T-helper 2 cell treated with Interferon-gamma antibody and Interleukin-4, amounts not matched to agents 5 μg/mL and 100 μg/mL, for 36 hours (primary cell): Measurements from ENCODE around the gene SRGAP2B.
"Not testable (repeated sequence)": the region's sequence is repeated elsewhere in the genome, so short reads cannot be mapped to it uniquely, and the experiment has no call there.

Experiments
- DNase-seq: peaks from one replicate; pipeline ENCODE4 v3.0.0; 2021; ENCODE audit warnings: low spot score
- H3K27ac Mint-ChIP-seq: one replicate; pipeline ENCODE4 v1.8.0; 2021; ENCODE audit warnings: mild to moderate bottlenecking, mixed read lengths
- H3K27me3 Mint-ChIP-seq: one replicate; pipeline ENCODE4 v1.8.0; 2021; ENCODE audit warnings: low read depth, mixed read lengths
- H3K36me3 Mint-ChIP-seq: one replicate; pipeline ENCODE4 v1.8.0; 2021; ENCODE audit warnings: low read depth, mixed read lengths
- H3K4me1 Mint-ChIP-seq: one replicate; pipeline ENCODE4 v1.8.0; 2021; ENCODE audit warnings: low read depth, mixed read lengths
- H3K4me3 Mint-ChIP-seq: one replicate; pipeline ENCODE4 v1.8.0; 2022; ENCODE audit warnings: mild to moderate bottlenecking, moderate library complexity, mixed read lengths
- H3K9me3 Mint-ChIP-seq: one replicate; pipeline ENCODE4 v1.8.0; 2021; ENCODE audit warnings: mixed read lengths

Gene SRGAP2B

DNA sequence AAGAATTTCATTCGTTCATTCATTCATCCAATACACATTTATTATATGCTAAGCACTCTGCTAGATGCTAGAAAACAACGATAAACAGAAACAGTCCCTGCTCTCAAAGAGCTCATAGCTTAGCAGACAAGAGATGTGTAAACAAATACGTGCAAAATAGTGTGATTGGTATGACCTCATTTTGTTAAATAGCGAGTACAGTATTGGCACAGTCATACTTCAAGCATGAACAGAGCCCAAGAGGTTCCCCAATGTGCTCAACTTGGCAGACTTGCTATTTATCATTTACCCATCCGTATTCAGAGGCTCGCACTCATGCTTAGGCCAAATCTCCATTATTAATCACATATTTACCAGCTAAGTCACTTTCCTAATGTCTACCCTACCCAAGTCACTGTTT is 23.6 kb downstream of the SRGAP2B start:
- H3K9me3 Mint-ChIP-seq, H3K27ac Mint-ChIP-seq, DNase-seq, H3K36me3 Mint-ChIP-seq, H3K4me1 Mint-ChIP-seq, H3K4me3 Mint-ChIP-seq, H3K27me3 Mint-ChIP-seq: not testable (repeated sequence)

DNA sequence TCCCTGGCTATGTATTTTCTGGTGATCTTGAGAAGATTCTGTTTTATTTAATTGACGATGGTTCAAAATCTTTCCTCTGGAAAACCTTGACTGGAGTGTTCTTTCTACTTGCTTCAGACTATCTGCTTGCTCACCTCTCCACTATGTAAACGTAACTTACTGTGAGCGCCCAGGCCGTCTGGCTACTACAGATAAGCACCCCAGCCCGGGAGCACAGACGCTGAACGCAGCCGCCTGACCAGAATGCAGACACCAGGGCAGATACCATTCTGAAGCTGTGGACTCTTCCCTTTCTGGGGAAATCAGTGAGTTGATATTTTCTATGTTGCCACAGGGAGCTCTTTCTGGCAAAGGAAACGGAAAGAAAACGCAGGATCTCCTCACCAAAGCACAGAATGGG is 28.6 kb downstream of the SRGAP2B start:
- H3K9me3 Mint-ChIP-seq, H3K27me3 Mint-ChIP-seq, H3K4me1 Mint-ChIP-seq, DNase-seq, H3K36me3 Mint-ChIP-seq, H3K4me3 Mint-ChIP-seq, H3K27ac Mint-ChIP-seq: not testable (repeated sequence)

DNA sequence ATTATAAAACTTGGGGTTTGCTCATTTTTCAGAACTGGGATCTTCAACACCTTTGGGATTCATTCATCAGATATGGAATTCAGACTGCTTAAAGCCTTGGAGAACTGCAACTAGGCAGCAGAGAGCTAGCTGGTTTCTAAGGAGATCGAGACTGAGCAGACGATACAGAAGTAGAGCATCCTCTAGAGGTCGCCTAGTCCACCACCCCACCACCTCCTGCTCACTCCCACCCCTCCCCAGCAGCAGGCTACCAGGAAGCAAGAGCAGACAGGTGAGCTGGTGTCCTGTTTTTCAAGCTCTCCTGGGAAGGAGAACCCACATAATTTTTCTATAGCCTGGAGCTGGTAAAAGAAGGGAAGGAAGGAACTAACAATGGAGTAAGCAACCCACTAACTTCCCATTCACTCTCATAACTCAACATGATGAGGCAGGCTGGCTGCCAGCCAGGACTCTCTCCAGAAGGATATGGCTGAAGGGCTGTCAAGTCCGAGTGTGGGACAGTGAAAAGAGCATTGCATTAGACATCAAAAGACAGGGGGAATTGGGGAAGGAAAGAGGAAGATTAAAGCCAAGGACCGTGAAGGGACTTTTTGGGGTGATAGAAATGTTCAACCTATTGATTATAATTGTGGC is 29.8 kb downstream of the SRGAP2B start:
- H3K36me3 Mint-ChIP-seq, H3K4me3 Mint-ChIP-seq, H3K27ac Mint-ChIP-seq, DNase-seq, H3K4me1 Mint-ChIP-seq, H3K27me3 Mint-ChIP-seq, H3K9me3 Mint-ChIP-seq: not testable (repeated sequence)

DNA sequence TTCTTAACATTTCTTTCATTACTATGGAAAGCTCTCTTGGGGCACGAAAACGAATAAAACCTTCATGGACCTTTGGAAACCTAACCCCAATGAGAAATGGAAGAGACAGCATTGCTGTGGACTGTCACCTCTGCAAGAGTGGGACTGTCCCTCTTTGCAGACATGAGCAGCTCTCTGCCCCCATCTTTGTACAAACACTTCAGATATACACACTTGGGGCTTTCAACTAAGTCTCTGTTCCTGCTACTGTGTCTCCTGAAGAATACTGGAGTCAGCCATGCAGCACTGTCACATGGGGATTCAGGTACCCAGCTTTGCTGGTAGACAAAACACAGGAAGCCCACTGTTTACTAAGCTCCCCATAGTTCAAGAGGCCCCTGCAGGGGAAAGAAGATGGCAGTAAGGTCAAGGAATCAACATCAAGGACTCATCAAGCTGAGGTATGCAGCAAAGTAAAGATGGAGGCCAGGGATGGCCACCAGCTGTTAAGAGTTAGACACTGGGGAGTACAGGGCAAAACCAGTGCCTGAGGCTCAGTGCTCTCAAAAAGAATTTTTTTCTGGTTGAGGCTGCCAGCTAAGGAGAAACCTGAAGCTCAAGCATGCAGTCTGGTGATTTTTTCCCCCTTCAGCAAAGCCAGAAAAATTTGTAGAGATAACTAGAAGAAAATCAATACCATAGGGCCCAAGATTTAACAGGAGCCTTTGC is 31.0 kb downstream of the SRGAP2B start:
- DNase-seq, H3K4me3 Mint-ChIP-seq, H3K9me3 Mint-ChIP-seq: not testable (repeated sequence)

DNA sequence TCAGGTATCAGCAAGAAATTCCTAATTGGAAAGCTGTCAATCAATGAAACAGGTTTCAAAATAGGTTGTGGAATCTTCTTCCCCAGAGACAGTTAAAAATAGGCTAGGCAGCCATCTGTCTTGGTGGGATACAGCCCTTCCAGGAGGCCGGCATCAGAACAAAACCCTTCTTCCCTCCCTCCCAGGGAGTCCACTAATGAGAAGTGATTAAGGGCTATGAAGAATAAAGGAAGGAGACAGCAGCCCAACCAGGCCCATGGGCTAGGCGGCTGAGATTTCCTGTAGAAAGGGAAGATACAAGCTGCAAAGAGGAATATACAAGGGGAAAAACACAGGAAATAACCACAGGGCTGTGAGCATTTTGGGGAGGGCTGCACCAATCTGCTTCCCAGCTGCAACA is 31.8 kb downstream of the SRGAP2B start:
- not testable (repeated sequence) for DNase-seq, H3K36me3 Mint-ChIP-seq, H3K4me3 Mint-ChIP-seq, H3K27ac Mint-ChIP-seq, H3K27me3 Mint-ChIP-seq, H3K4me1 Mint-ChIP-seq, H3K9me3 Mint-ChIP-seq

More for the DNA sequence above, 31.0 kb downstream of the SRGAP2B start:
- H3K27ac Mint-ChIP-seq, H3K27me3 Mint-ChIP-seq, H3K36me3 Mint-ChIP-seq, H3K4me1 Mint-ChIP-seq: not testable (repeated sequence)

DNA sequence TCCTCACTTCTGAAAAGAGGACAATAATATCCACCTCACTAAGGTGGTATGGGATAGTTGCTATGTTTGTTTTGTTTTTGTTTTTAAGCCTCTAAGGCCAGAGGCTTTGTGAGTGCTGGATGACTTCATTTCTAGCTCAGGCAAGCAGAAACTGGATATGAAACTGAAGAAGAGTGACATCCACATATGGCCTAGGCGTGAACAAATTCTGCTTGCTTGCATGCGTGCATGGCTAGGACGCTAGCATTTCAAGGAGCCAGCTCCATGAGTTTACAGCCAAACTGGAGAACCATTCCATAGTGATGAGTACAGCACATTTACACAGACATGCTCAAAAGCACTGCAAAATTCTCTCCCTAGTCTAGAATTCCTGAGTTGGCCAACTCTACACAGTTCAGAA is 36.9 kb downstream of the SRGAP2B start:
- not testable (repeated sequence) for H3K9me3 Mint-ChIP-seq, H3K27ac Mint-ChIP-seq

DNA sequence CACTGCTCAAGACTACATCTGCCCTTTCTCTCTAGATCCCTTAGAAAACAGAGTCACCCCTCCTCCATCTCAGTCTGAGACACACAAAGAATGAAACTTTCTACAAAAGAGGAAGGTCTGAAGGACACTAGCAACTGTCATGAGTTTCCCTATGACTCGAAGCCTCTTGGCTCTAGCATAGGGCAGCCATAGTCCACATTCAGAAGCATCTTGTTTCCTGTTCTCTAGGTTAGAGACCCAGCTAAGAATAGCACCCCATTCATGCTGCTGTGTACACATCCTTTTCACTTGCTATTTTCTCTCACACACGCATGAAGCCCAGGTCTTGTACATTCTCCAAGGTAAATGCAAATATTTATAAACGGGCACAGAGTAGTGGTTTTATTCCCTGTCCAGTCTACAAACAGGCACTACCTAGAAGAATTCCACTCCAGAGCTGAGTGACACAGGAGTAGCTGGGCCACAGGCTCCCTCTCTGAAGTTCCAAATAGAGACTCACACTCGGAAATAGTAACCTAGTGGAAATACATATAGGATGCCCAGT is 39.8 kb downstream of the SRGAP2B start:
- DNase-seq, H3K4me1 Mint-ChIP-seq, H3K9me3 Mint-ChIP-seq, H3K36me3 Mint-ChIP-seq, H3K4me3 Mint-ChIP-seq, H3K27me3 Mint-ChIP-seq, H3K27ac Mint-ChIP-seq: not testable (repeated sequence)

More for the DNA sequence above, 36.9 kb downstream of the SRGAP2B start:
- not testable (repeated sequence) for DNase-seq, H3K4me1 Mint-ChIP-seq, H3K4me3 Mint-ChIP-seq, H3K36me3 Mint-ChIP-seq, H3K27me3 Mint-ChIP-seq

DNA sequence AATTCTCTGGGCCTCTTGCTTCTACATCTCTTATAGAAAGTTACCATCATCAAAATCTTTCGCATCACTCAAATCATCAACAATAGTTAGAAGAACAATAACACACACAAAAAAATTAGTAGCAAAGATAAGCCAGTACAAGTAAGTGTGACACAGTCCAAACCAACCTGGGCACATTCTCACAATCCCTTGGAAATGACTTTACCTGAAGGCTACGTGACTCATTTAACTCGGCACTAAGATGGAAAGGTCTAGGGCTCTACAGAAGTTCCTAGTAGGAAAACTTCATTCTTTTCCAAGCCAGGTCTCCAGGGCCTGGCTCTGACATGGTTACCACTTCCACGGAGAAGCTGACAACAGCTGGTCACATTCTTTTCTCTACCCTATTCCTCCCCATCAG is 41.7 kb downstream of the SRGAP2B start:
- H3K27ac Mint-ChIP-seq = not testable (repeated sequence)

DNA sequence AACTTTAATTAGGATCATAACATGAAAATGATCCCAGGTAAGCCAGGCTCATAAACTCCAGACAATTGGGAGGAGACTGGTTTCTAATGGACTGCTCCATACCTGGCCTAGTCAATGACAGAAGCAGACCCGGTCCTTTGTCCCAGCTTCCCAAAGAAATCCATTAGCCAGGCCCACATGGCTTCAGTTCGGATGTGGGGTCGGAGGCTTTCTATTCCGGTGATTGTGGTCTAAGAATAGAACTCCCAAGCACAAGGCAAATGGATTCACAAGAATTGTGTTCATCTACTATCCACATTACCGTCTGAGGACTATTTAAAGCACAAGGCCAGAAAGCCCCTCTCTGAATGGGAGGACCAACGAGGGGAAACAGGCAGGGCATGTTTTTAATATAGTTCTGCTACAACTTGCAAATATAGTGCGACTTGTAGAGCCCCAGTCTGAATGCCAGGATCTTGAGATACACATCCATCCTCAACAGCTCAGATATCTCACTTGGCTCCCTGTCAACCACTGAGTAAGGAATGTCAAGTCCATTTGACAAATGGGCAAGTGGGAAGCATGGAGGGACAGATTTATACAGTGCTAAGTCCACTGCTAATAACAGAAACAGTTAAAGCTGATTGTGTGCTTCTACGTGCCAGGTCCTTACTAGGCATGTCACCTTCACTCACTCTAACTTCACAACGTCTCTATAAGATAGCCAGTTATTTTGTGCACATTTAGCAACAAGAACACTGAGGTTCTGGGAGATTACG is 42.9 kb downstream of the SRGAP2B start:
- not testable (repeated sequence) for H3K27me3 Mint-ChIP-seq, H3K4me3 Mint-ChIP-seq, H3K9me3 Mint-ChIP-seq, DNase-seq, H3K27ac Mint-ChIP-seq, H3K36me3 Mint-ChIP-seq, H3K4me1 Mint-ChIP-seq

More for the DNA sequence above, 41.7 kb downstream of the SRGAP2B start:
- not testable (repeated sequence) for H3K27me3 Mint-ChIP-seq, DNase-seq, H3K4me1 Mint-ChIP-seq, H3K4me3 Mint-ChIP-seq, H3K36me3 Mint-ChIP-seq, H3K9me3 Mint-ChIP-seq

DNA sequence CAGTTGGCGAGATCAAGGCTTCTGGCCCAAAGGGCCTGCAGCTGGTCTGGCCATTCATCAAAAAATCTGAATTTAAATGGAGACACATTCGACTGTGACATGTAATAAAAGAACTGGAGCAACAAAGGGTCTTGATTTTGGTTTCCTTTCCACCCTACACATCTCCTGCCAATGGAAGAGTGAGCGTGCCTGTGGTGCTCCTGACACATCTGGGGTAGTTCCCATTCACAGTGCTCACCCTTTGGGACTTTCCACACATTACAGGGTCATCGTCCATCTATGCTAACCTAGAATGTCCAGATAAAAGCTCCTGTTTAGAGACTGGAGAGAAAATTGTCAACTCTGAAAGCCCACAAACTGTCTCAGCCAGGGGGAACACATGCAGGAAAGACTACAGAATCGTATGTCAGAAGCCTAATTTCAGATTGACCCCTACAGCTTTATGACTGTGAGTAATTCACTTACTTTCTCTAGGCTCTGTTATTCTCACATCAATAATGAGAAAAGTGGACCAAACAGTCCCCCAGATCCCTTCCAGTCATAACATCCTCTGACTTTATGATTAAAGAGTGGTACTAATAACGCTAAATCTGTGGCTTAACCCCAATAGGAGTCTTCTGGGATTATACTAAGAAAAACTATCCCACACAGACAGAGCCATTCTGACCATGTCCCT is 46.8 kb downstream of the SRGAP2B start:
- H3K27ac Mint-ChIP-seq, H3K27me3 Mint-ChIP-seq, H3K9me3 Mint-ChIP-seq, H3K36me3 Mint-ChIP-seq, DNase-seq, H3K4me3 Mint-ChIP-seq, H3K4me1 Mint-ChIP-seq: not testable (repeated sequence)

DNA sequence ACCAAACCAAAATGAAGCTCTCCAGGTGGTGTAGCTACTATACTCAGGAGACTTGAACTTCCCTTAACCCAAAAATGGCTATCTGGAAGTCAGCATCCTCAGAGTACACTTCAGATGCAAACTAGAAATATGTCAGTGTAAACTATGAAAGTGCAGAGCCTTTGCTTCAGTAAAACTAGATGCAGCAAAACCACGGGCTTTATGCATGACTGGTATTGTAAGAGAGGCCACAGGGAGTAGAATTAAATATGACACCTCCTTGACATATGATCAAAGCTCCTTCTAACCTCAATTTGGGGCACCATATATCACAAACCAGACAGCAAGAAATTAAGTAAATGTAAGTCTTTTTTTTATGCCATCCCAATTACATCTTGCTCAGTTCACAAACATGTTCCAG is 47.6 kb downstream of the SRGAP2B start:
- DNase-seq, H3K9me3 Mint-ChIP-seq, H3K4me1 Mint-ChIP-seq, H3K27ac Mint-ChIP-seq, H3K4me3 Mint-ChIP-seq, H3K36me3 Mint-ChIP-seq, H3K27me3 Mint-ChIP-seq: not testable (repeated sequence)

DNA sequence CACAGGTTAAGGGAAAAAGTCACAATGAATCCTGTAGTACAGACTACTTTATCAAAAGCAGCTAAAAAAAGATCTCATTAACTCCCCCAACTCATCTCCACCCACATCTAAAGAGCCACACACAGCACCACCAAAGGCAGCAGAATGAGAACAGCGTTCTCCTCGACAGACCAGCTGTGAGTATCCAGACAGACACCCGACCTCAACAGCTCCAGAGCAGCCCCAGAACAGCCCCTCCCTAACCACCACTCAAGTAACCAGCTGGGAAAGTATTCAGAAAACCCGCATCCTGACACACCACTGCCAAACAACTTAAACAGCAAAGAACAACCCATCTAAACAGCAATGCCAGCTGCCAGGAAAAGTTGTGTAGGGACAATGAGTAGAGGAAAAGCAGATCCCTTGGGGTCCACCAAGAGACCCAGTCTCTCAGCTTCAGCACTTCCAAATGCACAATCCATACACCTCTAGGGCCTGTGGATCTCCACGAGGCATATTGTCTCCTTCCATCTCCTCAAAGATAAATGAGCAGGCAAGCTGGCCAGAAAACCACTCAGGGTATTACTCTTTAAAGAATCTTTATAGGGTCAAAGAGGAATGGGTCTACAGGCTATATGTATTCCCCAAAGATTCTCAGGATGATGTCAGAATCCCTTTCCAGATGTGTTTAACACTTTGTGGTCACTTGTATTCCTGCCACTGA is 49.4 kb downstream of the SRGAP2B start:
- not testable (repeated sequence) for H3K9me3 Mint-ChIP-seq, DNase-seq, H3K27ac Mint-ChIP-seq, H3K4me1 Mint-ChIP-seq, H3K27me3 Mint-ChIP-seq, H3K4me3 Mint-ChIP-seq, H3K36me3 Mint-ChIP-seq

DNA sequence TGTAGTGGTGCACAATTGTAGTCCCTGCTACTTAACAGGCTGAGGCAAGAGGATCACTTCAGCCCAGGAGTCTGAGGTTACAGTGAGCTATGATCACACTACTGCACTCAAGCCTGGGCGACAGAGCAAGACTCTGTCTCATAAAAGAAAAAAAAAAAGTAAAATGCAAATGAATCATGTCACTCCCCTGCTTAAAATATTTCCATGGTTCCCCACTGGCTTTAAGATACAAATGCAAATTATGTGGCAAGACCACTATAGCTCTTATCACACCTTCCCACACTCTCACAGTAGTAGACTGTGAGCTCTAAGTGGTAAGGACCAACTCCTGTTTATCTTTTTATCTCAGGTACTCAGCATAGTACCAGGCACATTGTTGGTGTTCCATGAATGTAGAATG is 53.6 kb downstream of the SRGAP2B start:
- H3K27ac Mint-ChIP-seq, DNase-seq, H3K4me1 Mint-ChIP-seq, H3K9me3 Mint-ChIP-seq, H3K4me3 Mint-ChIP-seq, H3K27me3 Mint-ChIP-seq, H3K36me3 Mint-ChIP-seq: not testable (repeated sequence)
